H9 (cell line): ENCODE measurements around the gene LMF1. TPM values are rescaled to one million over a fixed set of nuclear protein-coding genes. Genes with fewer than 3 reads are reported as not detected.

Source experiments
- DNase-seq: peaks from one replicate; pipeline ENCODE4 v3.0.0-alpha.2; 2017
- H2AFZ ChIP-seq: one replicate; pipeline ENCODE4 v1.6.1; 2013; ENCODE audit warnings: mild to moderate bottlenecking, low read length, control low read depth, moderate library complexity
- H2AK5ac ChIP-seq: 2 replicates; pipeline ENCODE4 v1.6.1; 2013; ENCODE audit warnings: low read length, control low read depth, mixed read lengths; ENCODE audit not compliant: insufficient read length
- H2BK120ac ChIP-seq: one replicate; pipeline ENCODE4 v1.6.1; 2013; ENCODE audit warnings: low read depth, mild to moderate bottlenecking, low read length, control low read depth, inconsistent platforms; ENCODE audit not compliant: poor library complexity, severe bottlenecking
- H2BK12ac ChIP-seq: 2 replicates; pipeline ENCODE4 v1.6.1; 2013; ENCODE audit warnings: low read length, control low read depth, mixed read lengths, low read depth; ENCODE audit not compliant: insufficient read length
- H2BK15ac ChIP-seq: 2 replicates; pipeline ENCODE4 v1.6.1; 2013; ENCODE audit warnings: low read depth, low read length, control low read depth
- H2BK20ac ChIP-seq: one replicate; pipeline ENCODE4 v1.6.1; 2013; ENCODE audit warnings: low read depth, mild to moderate bottlenecking, low read length, control low read depth, inconsistent platforms; ENCODE audit not compliant: poor library complexity, severe bottlenecking
- H2BK5ac ChIP-seq: 2 replicates; pipeline ENCODE4 v1.6.1; 2013; ENCODE audit warnings: low read length, control low read depth, mixed read lengths; ENCODE audit not compliant: insufficient read length
- H3K14ac ChIP-seq: 2 replicates; pipeline ENCODE4 v1.6.1; 2013; ENCODE audit warnings: low read length, control low read depth; ENCODE audit not compliant: insufficient read depth
- H3K18ac ChIP-seq: 2 replicates; pipeline ENCODE4 v1.6.1; 2013; ENCODE audit warnings: low read depth, mild to moderate bottlenecking, mixed read lengths, low read length, control low read depth; ENCODE audit not compliant: insufficient read length
- H3K23ac ChIP-seq: 2 replicates; pipeline ENCODE4 v1.6.1; 2013; ENCODE audit warnings: low read length, control low read depth, mixed read lengths, low read depth; ENCODE audit not compliant: insufficient read length
- H3K23me2 ChIP-seq: 2 replicates; pipeline ENCODE4 v1.6.1; 2013; ENCODE audit warnings: low read depth, mild to moderate bottlenecking, mixed read lengths, low read length, control low read depth; ENCODE audit not compliant: insufficient read length, poor library complexity, severe bottlenecking
- H3K27ac ChIP-seq: 2 replicates; pipeline ENCODE4 v1.5.1; 2013; ENCODE audit warnings: low read length, control low read depth, mixed read lengths, low read depth; ENCODE audit not compliant: insufficient read length
- H3K27me3 ChIP-seq: 2 replicates; pipeline ENCODE4 v1.6.1; 2013; ENCODE audit warnings: low read length, control low read depth, inconsistent platforms; ENCODE audit not compliant: insufficient read depth
- H3K4ac ChIP-seq: 2 replicates; pipeline ENCODE4 v1.6.1; 2013; ENCODE audit warnings: low read depth, mild to moderate bottlenecking, control low read depth, inconsistent platforms, low read length, moderate library complexity
- H3K4me1 ChIP-seq: 2 replicates; pipeline ENCODE4 v1.6.1; 2013; ENCODE audit warnings: low read length, control low read depth, inconsistent platforms; ENCODE audit not compliant: insufficient read depth
- H3K4me2 ChIP-seq: 2 replicates; pipeline ENCODE4 v1.6.1; 2013; ENCODE audit warnings: low read length, control low read depth, mixed read lengths; ENCODE audit not compliant: insufficient read length, insufficient read depth
- H3K56ac ChIP-seq: 2 replicates; pipeline ENCODE4 v1.6.1; 2013; ENCODE audit warnings: low read depth, mild to moderate bottlenecking, mixed read lengths, low read length, control low read depth; ENCODE audit not compliant: insufficient read length
- H3K79me1 ChIP-seq: 2 replicates; pipeline ENCODE4 v1.6.1; 2013; ENCODE audit warnings: low read depth, mild to moderate bottlenecking, moderate library complexity, low read length, control low read depth, inconsistent platforms; ENCODE audit not compliant: insufficient read depth, poor library complexity, severe bottlenecking
- H3K79me2 ChIP-seq: 2 replicates; pipeline ENCODE4 v1.6.1; 2013; ENCODE audit warnings: low read length, control low read depth, inconsistent platforms; ENCODE audit not compliant: insufficient read depth
- H3K9ac ChIP-seq: 2 replicates; pipeline ENCODE4 v1.6.1; 2013; ENCODE audit warnings: low read length, control low read depth, mixed read lengths; ENCODE audit not compliant: insufficient read length; ENCODE audit errors: extremely low read depth
- H3K9me3 ChIP-seq: one replicate; pipeline ENCODE4 v1.6.1; 2013; ENCODE audit warnings: low read depth, low read length, inconsistent platforms; ENCODE audit not compliant: control insufficient read depth
- H3T11ph ChIP-seq: one replicate; pipeline ENCODE4 v1.6.1; 2013; ENCODE audit warnings: mild to moderate bottlenecking, low read length, control low read depth, inconsistent platforms
- H4K20me1 ChIP-seq: one replicate; pipeline ENCODE4 v1.6.1; 2013; ENCODE audit not compliant: control insufficient read depth, insufficient read length, insufficient read depth
- H4K5ac ChIP-seq: 2 replicates; pipeline ENCODE4 v1.6.1; 2013; ENCODE audit warnings: low read depth, mild to moderate bottlenecking, mixed read lengths, low read length, control low read depth; ENCODE audit not compliant: insufficient read length
- H4K8ac ChIP-seq: replicated peaks from 2 replicates; pipeline ENCODE4 v1.6.1; 2013; ENCODE audit warnings: low read length, control low read depth, mixed read lengths, low read depth; ENCODE audit not compliant: insufficient read length
- H4K91ac ChIP-seq: 2 replicates; pipeline ENCODE4 v1.6.1; 2013; ENCODE audit warnings: low read depth, mild to moderate bottlenecking, moderate library complexity, mixed read lengths, low read length, control low read depth; ENCODE audit not compliant: insufficient read length
- H3K27ac Mint-ChIP-seq, 3 experiments: 2 replicates in 2 of 3; 3 replicates in 1 of 3; pipeline ENCODE4 v1.8.0; 2020 to 2021; ENCODE audit warnings: mixed read lengths in 3 of 3, mild to moderate bottlenecking in 1 of 3, moderate library complexity in 1 of 3
- H3K27me3 Mint-ChIP-seq: 2 replicates; pipeline ENCODE4 v1.8.0; 2021; ENCODE audit warnings: low read depth, mild to moderate bottlenecking, moderate library complexity, mixed read lengths
- H3K36me3 Mint-ChIP-seq, 3 experiments: 2 replicates in 2 of 3; 3 replicates in 1 of 3; pipeline ENCODE4 v1.8.0; 2020 to 2021; ENCODE audit warnings: low read depth in 3 of 3, mixed read lengths in 3 of 3; ENCODE audit not compliant: insufficient read depth in 1 of 3
- H3K4me1 Mint-ChIP-seq, 2 experiments: 2 replicates each; pipeline ENCODE4 v1.8.0; 2020; ENCODE audit warnings: mixed read lengths in 2 of 2
- H3K4me3 Mint-ChIP-seq, 2 experiments: 2 replicates in 1 of 2; 3 replicates in 1 of 2; pipeline ENCODE4 v1.8.0; 2020 to 2021; ENCODE audit warnings: mild to moderate bottlenecking in 2 of 2, mixed read lengths in 2 of 2, moderate library complexity in 1 of 2
- H3K9me3 Mint-ChIP-seq, 2 experiments: 2 replicates in 1 of 2; 3 replicates in 1 of 2; pipeline ENCODE4 v1.8.0; 2020; ENCODE audit warnings: mild to moderate bottlenecking in 2 of 2, mixed read lengths in 2 of 2, moderate library complexity in 1 of 2
- WGBS: extraction: QIAGEN DNeasy Blood & Tissue Kit; methylation state at CpG from one replicate; pipeline ENCODE4 v1.1.7; 2013; ENCODE audit warnings: missing lambda C conversion rate, low lambda C conversion rate, mixed read lengths; ENCODE audit not compliant: insufficient read length; ENCODE audit errors: extremely low coverage; 5-methylcytosine and 5-hydroxymethylcytosine counted together
- total RNA-seq: library from RNA; stranded (reverse); gene quantifications from 2 replicates; pipeline ENCODE4 v1.2.1, GENCODE V29; 2021
- TF ChIP-seq, protein P1 (sequence below): fragments of 200-600 bp; sonication (generic); conservative IDR thresholded peaks from 3 replicates; pipeline ENCODE4 v1.8.0; 2021; ENCODE audit warnings: antibody characterized with exemption, mild to moderate bottlenecking

LMF1 gene
- total RNA-seq, 1 experiment from 2014 or later = 7.1 TPM

GRCh38 chr16:929227-930073 is 41.3 kb downstream of the LMF1 start:
- H3K27ac Mint-ChIP-seq = no peak overlapping the region; a peak in 2 of 7 replicates
- H4K5ac ChIP-seq = no peak overlapping the region
- no peak overlapping the region for H3K27ac ChIP-seq
- H2BK5ac ChIP-seq = no peak overlapping the region
- no peak overlapping the region for H2AK5ac ChIP-seq
- no peaks in the 10 kb centered on the region for H3K4me1 ChIP-seq
- no peak overlapping the region for H4K8ac ChIP-seq
- no peaks in the 10 kb centered on the region for H3K79me1 ChIP-seq
- no peak overlapping the region for H3K4me2 ChIP-seq
- WGBS = no CpG with 5 or more reads among the region's 45 CpGs
- TF ChIP-seq, protein P1, sequence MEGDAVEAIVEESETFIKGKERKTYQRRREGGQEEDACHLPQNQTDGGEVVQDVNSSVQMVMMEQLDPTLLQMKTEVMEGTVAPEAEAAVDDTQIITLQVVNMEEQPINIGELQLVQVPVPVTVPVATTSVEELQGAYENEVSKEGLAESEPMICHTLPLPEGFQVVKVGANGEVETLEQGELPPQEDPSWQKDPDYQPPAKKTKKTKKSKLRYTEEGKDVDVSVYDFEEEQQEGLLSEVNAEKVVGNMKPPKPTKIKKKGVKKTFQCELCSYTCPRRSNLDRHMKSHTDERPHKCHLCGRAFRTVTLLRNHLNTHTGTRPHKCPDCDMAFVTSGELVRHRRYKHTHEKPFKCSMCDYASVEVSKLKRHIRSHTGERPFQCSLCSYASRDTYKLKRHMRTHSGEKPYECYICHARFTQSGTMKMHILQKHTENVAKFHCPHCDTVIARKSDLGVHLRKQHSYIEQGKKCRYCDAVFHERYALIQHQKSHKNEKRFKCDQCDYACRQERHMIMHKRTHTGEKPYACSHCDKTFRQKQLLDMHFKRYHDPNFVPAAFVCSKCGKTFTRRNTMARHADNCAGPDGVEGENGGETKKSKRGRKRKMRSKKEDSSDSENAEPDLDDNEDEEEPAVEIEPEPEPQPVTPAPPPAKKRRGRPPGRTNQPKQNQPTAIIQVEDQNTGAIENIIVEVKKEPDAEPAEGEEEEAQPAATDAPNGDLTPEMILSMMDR = no peak
- no peak overlapping the region for H2BK20ac ChIP-seq
- peaks cover 3% of the 10 kb centered on the region for H4K20me1 ChIP-seq
- no peak overlapping the region for H3K9ac ChIP-seq
- H3K4ac ChIP-seq = no peak overlapping the region
- no peaks in the 10 kb centered on the region for H3K23me2 ChIP-seq
- H3T11ph ChIP-seq = no peak overlapping the region
- no peak overlapping the region for H4K91ac ChIP-seq
- H3K9me3 Mint-ChIP-seq = peaks cover 18 to 25% of the 10 kb centered on the region in 2 experiments
- peaks cover 8% of the 10 kb centered on the region for H3K9me3 ChIP-seq
- no peak overlapping the region for H2BK15ac ChIP-seq
- no peaks in the 10 kb centered on the region for H3K79me2 ChIP-seq
- H3K4me1 Mint-ChIP-seq = peaks cover 8 to 11% of the 10 kb centered on the region in 2 experiments
- no peak overlapping the region for H3K18ac ChIP-seq
- H3K56ac ChIP-seq = no peak overlapping the region
- H3K27me3 Mint-ChIP-seq = peaks cover 15% of the 10 kb centered on the region
- H2BK120ac ChIP-seq = no peak overlapping the region
- H3K36me3 Mint-ChIP-seq = peaks cover 8 to 12% (median 8%) of the 10 kb centered on the region in 3 experiments
- H3K27me3 ChIP-seq = no peaks in the 10 kb centered on the region
- H2AFZ ChIP-seq = no peak overlapping the region
- H3K4me3 Mint-ChIP-seq = 0 out of 5 replicates have a peak overlapping the region, but pooled peaks of 1 of the 2 experiments have one; percentile 38
- H3K14ac ChIP-seq = peak overlapping the region; percentile 43; the same call in 1 of the 2 replicates
- DNase-seq = peak; percentile 60
- no peak overlapping the region for H3K23ac ChIP-seq
- no peak overlapping the region for H2BK12ac ChIP-seq
